HG03378 (cell line): ENCODE results near the gene CFAP100.

Experiments
- ATAC-seq: cut with Tn5 transposase; IDR thresholded peaks from one replicate; pipeline ENCODE4 v1.9.1; 2021; ENCODE audit warnings: mild to moderate bottlenecking, moderate library complexity; ENCODE audit not compliant: unreplicated experiment

The CFAP100 gene

DNA sequence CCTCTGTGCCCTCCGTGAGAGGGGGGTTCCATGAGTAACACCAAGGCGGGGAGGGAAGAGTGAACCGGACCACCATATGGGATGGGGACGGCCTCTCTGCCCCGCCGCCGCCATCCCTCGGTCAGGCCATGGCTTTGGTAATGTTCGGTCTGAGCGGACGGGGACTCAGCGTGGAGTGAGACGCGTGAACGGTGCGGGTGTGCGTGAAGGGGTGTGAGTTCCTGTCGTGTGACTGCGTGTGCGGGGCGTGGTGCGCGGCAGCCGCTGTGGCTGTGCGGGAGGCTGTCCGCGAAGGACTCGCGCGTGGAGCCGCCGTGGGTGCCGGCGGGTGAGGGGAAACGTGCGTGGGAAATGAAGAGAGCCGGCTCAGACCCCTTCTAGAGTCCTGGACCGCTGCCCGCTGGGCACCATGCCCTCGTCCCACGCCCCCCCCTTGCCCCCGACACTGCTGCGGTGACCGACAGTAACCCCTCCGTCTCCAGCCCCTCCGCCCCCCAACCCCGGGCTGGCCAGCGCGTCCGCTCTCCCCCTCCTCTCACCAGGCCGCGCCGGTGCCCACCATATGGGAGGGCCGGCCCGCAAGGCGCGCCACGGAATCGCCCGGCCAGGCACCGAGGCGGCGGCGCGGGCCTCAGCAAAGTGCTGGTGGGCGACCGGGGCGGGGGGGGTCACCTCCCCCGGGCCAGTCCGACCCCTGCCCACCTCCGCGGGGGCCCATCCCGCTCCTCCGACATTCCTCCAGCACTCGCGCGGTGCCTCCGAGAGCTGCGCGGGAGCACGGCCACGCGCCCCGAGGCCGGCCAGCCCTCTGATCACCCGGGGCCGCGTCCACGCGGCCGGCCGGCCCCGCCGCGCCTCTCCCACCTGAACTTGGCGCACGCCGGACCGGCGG lies 38.1 kb upstream of the CFAP100 start:
- no peak for ATAC-seq

DNA sequence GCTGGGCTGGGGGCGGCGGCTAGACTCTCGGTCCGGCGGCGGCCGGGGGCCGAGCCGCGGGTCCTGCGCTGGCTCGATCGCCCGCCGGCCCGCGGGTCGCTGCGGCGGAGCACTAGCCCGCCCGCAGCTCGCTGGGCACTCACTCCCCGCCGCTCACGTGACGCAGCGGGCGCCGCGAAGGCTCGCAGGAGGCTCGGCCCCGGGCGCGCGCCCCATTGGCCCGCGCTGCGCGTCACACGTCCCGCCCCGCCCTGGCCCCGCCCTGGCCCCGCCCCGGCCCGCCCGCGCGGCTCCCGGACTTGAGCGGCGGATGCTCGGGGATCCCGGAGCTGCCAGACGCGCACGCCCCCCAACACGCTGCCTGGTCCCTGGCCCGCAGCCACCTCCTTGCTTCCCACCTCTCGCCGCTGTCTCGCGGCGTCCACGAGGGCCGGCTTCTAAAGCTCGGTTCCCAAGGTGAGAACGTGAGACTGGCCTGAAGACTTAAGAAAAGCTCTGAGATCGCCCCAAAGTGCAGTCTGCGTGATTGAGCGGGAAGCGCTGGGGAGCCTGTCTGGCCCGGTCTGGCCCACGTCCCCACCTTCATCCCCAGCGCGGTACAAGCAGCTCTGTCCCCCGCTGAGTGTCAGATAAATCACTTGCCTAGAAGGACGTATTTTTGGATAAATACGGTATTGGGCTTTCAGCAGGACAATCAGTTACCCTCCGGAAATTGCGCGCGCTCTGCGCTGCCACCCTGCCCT lies 37.2 kb upstream of the CFAP100 start, which contains the start of gene KLF15:
Gene KLF15 (minus strand): TSS at position 114 of the 743 bp plus-strand sequence. CDS start 4,486 bp downstream, outside the sequence.
- ATAC-seq = no peak

DNA sequence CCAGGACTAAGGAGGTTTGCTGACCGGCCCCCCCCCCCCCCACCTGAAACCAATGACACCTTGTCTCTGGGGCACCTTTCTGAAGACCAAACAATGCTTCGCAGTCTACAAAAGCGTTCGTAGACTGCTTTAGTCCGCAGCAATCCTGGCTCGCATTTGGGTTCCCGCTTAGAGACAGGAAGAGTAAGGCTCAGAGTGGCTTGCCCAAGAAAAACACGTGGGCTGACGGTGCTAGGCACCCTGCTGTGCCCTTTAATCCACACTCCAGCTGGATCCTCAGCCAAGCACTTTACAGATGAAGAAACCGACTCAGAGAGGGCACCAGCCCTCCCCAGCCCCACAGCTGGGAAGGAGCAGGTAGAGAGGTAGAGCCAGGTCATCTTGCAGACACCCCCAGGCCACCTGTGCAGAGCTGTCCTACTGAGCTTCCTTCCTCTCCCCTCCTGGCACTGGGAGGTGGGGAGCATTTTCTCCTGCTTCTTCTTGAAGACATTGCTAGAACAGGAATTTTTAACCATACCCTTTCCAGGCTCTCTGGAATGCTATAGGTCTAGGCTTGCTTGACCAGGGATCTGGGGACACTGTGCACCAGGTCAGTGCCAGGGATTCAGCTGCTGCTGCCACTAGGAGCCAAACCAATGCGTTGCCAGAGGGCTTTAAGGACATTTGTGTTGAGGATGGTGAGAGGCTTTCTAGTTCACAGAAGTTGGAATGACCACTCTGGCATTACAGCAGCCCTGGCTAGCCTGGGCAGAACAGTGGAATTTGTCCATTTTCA lies 36.5 kb upstream of the CFAP100 start:
- no peak for ATAC-seq

DNA sequence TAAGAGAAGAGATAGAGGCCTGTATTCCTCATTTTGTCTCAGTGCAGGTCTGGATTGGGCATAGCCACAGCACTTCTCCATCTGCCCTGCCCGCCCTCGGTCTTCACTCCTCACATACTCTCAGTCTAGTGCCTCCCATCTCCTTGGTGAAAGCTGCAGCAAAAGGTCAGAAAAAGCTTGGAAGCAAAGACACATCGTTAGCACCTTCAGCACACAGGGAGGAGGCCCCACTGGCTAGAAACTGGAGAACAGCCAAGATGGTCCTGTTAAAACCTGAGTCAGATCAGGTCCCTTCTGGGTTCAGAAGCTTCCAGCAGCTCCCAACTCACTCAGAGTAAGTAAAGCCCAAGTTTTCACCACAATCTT lies 35.9 kb upstream of the CFAP100 start:
- no peak for ATAC-seq

DNA sequence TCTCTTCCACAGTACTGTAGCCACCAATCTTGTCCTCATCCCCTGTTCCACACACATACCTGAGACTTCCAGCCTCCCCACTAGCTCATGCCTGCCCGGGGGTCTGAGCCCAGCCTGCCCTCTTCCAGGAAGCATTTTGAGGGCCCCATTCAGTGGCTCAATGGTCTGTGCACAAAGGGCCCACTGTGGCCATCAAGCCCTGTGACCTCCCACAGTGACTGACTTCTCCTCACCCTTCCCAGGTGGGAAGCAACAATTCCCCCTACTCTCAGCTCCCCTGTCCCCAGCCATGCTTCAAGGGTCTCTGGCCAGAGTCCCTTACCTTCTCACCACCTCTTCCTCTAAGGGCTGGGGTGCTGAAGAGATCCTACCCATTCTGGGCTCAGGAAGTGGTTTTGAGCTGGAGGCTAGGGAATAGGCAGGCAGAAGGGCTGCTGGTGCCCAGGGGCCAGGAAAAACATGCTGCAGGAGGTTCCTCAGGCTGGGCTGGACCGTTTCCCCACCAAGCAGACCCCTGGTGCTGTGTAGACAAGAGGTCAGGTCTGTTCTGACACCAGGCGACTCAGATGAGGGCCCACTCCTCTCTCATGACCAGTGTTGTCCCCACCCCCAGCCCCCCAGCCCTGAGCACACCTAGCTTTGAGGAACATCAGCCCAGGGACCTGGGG lies 34.5 kb upstream of the CFAP100 start:
- ATAC-seq = no peak

DNA sequence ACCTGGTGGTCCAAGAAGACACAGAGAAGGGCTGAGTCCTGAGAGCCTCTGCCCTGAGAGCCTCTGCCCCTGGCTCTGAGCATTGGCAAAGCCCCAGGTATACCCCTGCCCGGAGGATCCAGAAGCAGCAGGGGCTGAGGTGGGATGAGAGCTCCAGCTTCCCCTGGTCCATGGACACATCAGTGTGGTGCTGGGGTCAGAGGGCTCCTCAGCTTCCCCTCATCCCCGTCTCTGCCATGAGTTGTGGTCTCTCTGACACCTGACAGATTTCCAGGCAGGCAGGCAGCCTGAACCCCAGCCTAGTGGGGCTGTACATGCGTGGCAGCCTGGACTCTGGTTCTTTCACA lies 34.0 kb upstream of the CFAP100 start:
- ATAC-seq = no peak

DNA sequence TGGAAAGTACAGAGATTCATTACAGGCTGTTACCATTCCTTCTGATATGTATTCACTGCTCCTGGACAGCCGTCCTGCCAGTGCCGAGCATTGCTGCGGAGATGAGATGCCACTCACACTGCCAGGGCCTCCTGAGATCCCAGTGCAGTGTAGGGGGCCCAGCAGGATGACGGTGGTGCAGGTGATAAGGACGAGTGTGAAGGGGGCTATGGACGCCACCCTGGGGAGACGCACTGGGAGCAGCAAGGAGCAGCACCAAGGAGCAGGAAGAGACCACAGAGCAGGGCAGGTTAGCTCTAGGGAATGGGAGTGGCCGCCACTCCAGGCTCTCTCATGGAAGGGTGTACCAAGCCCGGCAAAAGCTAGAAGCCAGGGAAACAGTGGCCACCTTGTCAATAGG lies 33.5 kb upstream of the CFAP100 start:
- ATAC-seq = no peak

DNA sequence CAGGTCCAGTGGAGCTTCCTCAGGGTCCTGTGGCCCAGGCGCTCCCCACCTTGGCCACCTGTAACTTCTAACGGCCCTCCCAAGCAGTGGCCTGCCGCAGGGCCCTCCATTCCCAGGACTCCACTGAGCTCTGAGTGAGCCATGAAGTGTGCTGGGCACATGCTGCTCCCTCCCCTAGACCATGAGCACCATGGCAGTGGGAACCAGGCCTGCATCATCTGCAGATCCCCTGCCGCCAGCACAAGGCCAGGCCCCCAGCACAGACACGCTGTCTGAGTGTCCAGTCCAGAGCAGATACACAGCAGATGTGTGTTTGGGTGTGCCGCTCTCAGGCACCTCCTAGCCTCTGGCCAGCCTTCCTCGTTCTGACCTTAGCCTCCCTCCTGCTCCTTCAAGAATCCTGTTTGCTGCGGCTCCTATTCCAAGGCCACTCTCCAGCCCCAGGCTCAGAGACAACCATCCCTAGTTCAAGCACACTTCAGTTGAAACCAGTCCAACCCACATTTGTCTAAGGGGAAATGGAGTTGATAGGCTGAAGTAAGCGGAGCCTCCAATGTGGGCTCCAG lies 30.5 kb upstream of the CFAP100 start:
- no peak for ATAC-seq

DNA sequence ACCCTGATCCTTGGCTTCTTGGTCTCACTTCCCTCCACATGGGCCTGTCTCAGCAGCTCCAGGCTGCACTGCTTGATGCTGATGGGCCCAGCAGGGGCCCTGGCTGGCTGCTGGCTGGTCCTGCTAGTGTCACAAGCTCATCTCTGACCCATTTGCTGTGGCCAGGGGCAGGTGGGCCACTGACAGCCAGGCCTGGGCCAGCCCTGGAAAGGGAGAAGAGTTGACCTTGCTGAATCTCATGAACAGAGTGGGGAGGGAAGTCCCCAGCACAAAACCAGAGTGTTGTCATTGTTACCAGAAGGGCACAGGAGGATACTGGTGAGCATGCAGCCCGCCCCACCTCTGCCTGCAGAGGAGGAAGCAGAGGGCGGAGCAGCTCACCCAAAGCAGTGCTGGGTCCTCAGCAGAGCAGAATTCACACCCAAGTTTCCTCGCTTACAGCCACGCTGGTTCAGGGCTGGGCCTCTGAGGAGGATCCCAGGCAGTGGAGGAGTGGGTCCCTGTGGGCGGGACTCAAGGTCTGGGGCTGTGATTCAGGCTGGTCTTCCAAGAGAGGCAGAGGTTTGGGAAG lies 29.9 kb upstream of the CFAP100 start:
- peak; percentile 59 for ATAC-seq

DNA sequence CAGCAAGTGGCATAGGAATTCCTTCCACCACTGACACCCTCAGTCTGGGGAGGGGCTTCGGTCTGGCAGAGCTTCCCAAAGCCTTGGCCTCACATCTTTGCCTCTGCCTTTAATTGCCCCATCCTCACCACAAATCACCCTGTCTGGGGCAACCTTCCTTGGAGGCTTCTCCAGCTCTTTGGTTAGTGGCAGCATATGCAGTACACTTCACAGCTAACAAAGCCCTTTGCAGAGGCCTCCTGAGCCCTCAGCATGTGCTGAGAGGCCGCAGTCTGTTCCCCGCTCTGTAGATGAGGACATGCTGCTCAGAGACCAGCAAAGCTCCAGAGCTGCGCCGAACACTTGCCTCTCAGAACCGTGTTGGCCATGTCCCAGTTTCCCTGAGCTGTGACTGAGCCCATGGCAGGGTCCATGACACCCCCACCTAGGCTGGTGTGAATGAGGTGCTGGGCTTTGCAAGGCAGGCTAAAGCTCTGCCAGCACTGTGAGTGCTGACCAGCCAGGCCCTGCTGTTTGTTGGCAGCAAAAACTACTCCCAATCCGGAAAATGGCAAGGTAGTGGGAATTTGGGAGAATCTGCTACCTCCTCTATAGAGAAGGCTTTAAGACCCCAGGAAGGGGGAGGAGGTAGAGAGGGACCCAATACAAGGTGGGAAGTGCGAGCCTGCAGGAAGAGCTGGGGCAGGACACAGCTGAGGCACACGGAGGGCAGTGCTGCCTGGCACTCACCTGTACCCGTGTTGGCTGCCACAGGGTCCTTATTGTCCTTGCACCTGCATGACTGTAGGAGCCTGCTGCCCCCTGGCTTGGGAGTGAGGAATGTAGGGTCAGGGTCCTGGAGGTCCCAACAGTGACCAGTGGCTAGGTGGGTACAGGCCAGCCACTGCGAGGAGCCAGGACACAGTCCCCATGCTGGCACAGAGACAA lies 29.1 kb upstream of the CFAP100 start:
- ATAC-seq = no peak

DNA sequence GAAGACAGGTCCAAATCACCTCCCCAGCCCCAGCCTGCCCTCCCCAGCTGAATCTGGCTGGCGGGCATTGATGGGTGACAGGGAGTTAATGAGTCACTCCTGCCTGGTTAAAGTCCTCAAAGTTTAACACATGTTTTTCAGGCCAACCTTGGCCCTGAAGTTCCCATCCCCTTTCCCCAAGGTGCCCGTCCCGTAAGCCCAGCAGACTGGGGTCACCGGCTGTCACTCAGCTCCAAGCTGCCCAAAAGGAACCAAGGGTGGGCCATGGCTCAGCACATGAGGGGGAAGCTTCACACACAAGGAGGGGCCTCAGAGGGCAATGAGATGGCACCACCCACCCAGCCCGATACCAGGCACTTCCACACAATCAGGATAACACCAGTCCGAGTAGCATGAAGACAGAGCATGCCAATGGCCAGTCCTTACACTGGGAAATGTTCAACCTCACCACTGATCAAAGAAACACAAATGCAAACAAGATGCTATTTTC lies 27.3 kb upstream of the CFAP100 start:
- ATAC-seq = no peak

DNA sequence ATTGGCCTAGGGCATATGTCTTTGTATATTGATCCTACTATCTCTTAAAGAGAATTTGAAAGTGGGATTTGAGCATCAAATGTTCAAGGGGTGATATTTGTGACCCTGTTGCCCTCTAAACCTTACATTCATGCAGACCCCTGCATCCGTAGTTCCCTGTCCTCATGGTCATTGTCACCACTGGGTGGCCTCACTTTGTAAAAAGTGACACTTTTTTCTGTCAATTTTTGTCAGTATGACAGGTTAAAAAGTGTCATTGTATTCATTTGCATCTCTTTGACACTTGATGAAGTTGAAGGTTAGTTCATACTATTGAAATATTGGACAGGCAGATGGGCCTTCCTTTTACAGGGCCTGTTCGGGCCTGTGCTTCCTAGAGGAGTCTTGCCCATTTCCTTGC lies 25.2 kb upstream of the CFAP100 start:
- ATAC-seq = no peak

DNA sequence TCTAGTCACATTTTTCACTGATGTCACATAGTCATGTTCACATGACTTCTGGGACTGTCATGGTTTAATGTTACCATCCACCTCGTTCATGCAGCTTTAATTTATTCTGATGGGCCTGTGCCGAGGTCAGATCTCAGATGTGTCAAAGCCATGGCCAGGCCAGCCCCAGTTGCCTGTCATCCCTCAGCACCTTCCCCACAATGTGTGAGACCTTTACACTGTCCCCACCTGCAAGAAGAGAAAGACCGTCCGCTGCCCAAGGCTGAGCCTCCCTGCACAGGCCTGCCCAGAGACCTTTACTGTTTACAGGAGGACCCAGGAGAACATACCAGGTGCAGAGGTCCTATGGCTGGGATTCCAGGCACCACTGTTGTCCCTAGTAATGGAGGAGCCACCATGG lies 24.7 kb upstream of the CFAP100 start:
- ATAC-seq = no peak

DNA sequence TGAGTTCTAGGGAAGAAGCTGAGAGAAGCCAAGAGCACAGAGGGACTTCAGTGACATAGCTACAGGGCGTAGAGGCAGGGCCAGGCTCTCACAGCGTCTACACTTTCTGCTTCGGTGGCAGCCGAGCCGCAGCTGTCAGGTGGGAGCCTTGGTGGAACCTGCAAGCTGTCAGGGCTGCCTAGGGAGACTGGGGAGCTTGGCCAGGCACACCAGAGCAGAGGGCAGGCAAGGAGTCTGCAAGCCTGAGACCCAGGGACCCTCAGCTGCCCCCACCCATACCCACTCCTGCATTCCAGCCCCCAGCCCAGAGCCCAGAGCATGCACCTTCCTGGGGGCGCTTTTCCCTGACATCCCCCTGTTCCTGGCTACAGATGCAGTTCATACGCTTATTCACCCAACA lies 24.1 kb upstream of the CFAP100 start:
- ATAC-seq = no peak

DNA sequence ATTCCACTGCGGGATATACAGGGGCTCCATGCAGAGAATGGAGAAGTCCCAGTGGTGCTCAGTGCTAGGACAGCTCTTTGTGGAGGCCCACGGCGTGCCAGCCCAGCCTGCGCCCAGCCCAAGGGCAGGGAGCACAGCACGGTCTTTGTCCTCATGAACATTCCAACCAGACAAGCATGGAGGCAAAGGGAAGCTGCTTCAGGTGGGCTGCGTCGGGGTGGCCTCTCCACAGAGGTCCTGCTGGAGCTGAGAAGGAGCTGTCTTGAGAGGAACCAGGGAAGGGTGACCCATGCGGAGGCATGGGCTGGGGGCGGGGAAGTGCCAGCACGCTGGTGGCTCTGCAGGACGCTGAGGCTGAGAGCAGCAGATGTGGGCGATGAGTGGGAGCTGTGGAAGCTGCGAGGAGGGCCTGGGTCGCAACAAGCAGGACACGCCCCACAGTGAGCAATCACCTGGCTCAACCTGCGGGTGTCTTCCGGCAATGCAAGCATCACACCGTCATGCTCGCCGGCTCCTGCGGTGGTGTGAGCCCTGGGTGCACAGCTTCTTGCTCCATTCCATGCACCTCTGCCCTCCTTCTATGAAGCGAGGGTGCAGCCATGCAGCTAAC lies 23.5 kb upstream of the CFAP100 start:
- ATAC-seq = no peak

DNA sequence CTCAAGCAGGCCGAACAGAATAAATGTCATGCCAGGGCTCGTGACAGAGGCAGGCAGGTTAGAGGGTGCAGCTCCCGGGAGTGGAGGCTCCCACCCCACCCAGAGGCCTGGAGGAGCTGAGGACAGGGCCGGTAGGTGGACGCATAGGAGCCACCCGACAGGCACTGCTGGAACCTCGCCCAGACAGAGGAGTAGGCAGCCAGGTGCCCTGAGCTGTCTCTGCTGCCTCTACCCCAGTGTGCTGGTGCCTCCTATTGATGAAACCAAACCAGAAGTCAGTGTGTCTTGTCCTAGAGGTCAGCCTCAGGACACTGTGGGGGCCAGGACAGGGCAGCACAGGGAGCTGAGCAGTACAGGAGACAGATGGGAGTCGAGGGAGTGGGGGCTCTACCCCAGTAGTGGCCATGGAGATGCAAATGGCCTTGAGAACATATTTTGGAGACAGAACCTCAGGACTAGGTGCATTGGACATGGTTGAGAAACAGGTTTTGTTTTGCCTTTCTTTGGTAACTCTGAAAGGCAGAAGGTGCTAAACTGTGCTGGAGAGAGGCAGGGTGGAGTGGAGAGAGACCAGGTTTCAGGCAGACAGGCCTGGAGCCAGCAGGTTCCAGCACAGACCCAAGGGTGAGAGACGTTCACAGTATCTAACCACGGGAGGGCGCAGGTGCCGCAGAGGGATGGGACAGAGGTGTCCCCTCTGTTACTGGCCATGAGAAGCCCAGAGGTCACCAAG lies 22.1 kb upstream of the CFAP100 start:
- ATAC-seq = no peak

DNA sequence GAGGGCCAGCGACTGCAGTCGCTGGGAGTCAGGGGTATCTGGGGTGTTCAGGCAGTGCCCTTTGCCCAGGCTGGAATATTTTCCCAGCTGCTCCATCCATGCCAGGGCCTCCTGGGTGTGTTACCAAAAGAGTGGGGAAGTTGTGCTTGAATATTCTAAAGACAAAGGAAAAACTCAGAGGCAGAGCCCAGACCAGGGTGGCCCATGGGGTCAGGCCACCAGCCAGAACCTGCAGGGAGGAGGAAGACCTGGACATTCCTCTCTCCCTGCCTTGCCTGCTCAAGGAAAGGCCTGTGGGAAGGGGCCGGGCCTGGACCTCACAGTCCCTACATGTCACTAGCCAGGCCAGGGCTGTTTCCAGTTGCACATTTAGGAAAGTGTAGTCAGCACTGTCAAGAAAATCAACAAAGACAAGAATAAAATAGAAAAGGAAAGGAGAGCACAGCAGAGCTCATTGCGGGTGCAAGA lies 21.5 kb upstream of the CFAP100 start:
- ATAC-seq = no peak
